GM21786 (cell line): Measurements from ENCODE around the gene AGO4.
"Not testable (repeated sequence)": the region's sequence is repeated elsewhere in the genome, so short reads cannot be mapped to it uniquely, and the experiment has no call there.

Source experiments
- ATAC-seq: cut with Tn5 transposase; IDR thresholded peaks from one replicate; pipeline ENCODE4 v1.9.1; 2021; ENCODE audit not compliant: unreplicated experiment

AGO4 gene

GRCh38 chr1:35807614-35808449, at the start of gene AGO4:
AGO4 (plus strand) TSS chr1:35808016; CDS start chr1:35808417, 401 bp downstream.
- ATAC-seq = no peak

- ATAC-seq = no peak
Measured at GRCh38 chr1:35762141-35762540, 45.7 kb upstream of the AGO4 start.

- no peak for ATAC-seq
Measured at GRCh38 chr1:35763201-35763600, 44.6 kb upstream of the AGO4 start.

GRCh38 chr1:35764283-35764682, 43.5 kb upstream of the AGO4 start:
- ATAC-seq = no peak

- no peak for ATAC-seq
Measured at GRCh38 chr1:35768350-35769187, 39.2 kb upstream of the AGO4 start.

- ATAC-seq = peak; percentile 80
Measured at GRCh38 chr1:35769188-35769758, 38.5 kb upstream of the AGO4 start.

GRCh38 chr1:35773711-35774110, 34.1 kb upstream of the AGO4 start:
- ATAC-seq = no peak

- ATAC-seq = not testable (repeated sequence)
Measured at GRCh38 chr1:35776172-35776571, 31.6 kb upstream of the AGO4 start.

GRCh38 chr1:35777109-35777508, 30.7 kb upstream of the AGO4 start:
- no peak for ATAC-seq

- ATAC-seq = no peak
Measured at GRCh38 chr1:35783055-35783583, 24.7 kb upstream of the AGO4 start.

GRCh38 chr1:35784364-35784763, 23.5 kb upstream of the AGO4 start:
- not testable (repeated sequence) for ATAC-seq

GRCh38 chr1:35788139-35788538, 19.7 kb upstream of the AGO4 start:
- no peak for ATAC-seq

GRCh38 chr1:35790670-35791069, 17.1 kb upstream of the AGO4 start:
- no peak for ATAC-seq

GRCh38 chr1:35795295-35795694, 12.5 kb upstream of the AGO4 start:
- no peak for ATAC-seq

GRCh38 chr1:35797380-35797779, 10.4 kb upstream of the AGO4 start:
- no peak for ATAC-seq

GRCh38 chr1:35798019-35798418, 9.8 kb upstream of the AGO4 start:
- ATAC-seq = not testable (repeated sequence)

GRCh38 chr1:35800167-35800887, 7.5 kb upstream of the AGO4 start:
- ATAC-seq = not testable (repeated sequence)

GRCh38 chr1:35808450-35809113, 766 bp downstream of the AGO4 start:
- no peak for ATAC-seq

- ATAC-seq = no peak
Measured at GRCh38 chr1:35809114-35810095, 1.6 kb downstream of the AGO4 start.
